Pulmonary artery endothelial cell (primary cell): Measurements from ENCODE around the gene ZFR2. TPM values are rescaled to one million over a fixed set of nuclear protein-coding genes. Genes with fewer than 3 reads are reported as not detected.

Experiments used
- DNase-seq: peaks from one replicate; pipeline ENCODE4 v3.0.0-alpha.2; 2011; ENCODE audit warnings: low read depth, low spot score
- total RNA-seq: library from RNA; depleted of rRNA; stranded (reverse); fragments of >200 nt; gene quantifications from 2 replicates; pipeline ENCODE4 v1.2.3, GENCODE V29; 2014

Gene ZFR2
- total RNA-seq, 1 donor from 2014 or later = not detected

- no peak for DNase-seq
These were observed 77.9 kb downstream of the ZFR2 start for GRCh38 chr19:3790941-3791340.

GRCh38 chr19:3790209-3790734 lies 78.6 kb downstream of the ZFR2 start:
- no peak for DNase-seq

GRCh38 chr19:3788996-3789778 lies 79.7 kb downstream of the ZFR2 start:
- no peak for DNase-seq

- DNase-seq = no peak
These were observed 82.7 kb downstream of the ZFR2 start, which contains the start of gene MATK for GRCh38 chr19:3785938-3786824. Gene MATK, minus strand, starts transcription at chr19:3786381. Its CDS starts 1,246 bp downstream, at chr19:3785135.

- DNase-seq = no peak
These were observed 83.3 kb downstream of the ZFR2 start for GRCh38 chr19:3785451-3785937.

- DNase-seq = no peak
These were observed 84.0 kb downstream of the ZFR2 start for GRCh38 chr19:3784607-3785450.

GRCh38 chr19:3783660-3784584 lies 84.9 kb downstream of the ZFR2 start:
- no peak for DNase-seq

GRCh38 chr19:3782903-3783302 lies 85.9 kb downstream of the ZFR2 start:
- no peak for DNase-seq

- DNase-seq = no peak
These were observed 86.5 kb downstream of the ZFR2 start for GRCh38 chr19:3782330-3782729.

GRCh38 chr19:3781603-3782002 lies 87.2 kb downstream of the ZFR2 start:
- no peak for DNase-seq

- DNase-seq = no peak
These were observed 88.0 kb downstream of the ZFR2 start for GRCh38 chr19:3780786-3781304.

GRCh38 chr19:3778899-3779723 lies 89.7 kb downstream of the ZFR2 start:
- DNase-seq = no peak

- no peak for DNase-seq
These were observed 90.6 kb downstream of the ZFR2 start for GRCh38 chr19:3778104-3778867.

GRCh38 chr19:3776479-3777040 lies 92.3 kb downstream of the ZFR2 start:
- no peak for DNase-seq

- DNase-seq = no peak
These were observed 93.0 kb downstream of the ZFR2 start for GRCh38 chr19:3775831-3776230.

GRCh38 chr19:3775374-3775711 lies 93.5 kb downstream of the ZFR2 start:
- no peak for DNase-seq

GRCh38 chr19:3774621-3775373 lies 94.0 kb downstream of the ZFR2 start:
- DNase-seq = no peak
